Muscle of leg (tissue), 11 donors: Measurements from ENCODE around the gene RSL1D1. TPM values are rescaled to one million over a fixed set of nuclear protein-coding genes. Genes with fewer than 3 reads are reported as not detected.

Source experiments
- DNase-seq: peaks from one replicate; pipeline ENCODE4 v3.0.0; 2013
- H3K27ac ChIP-seq: one replicate; pipeline ENCODE4 v1.5.1; 2013; ENCODE audit warnings: mild to moderate bottlenecking, low read length, control low read depth
- H3K27me3 ChIP-seq: one replicate; pipeline ENCODE4 v1.6.1; 2013; ENCODE audit warnings: low read length; ENCODE audit not compliant: control insufficient read depth, insufficient read depth
- H3K36me3 ChIP-seq: one replicate; pipeline ENCODE4 v1.6.1; 2013; ENCODE audit warnings: low read length; ENCODE audit not compliant: control insufficient read depth, insufficient read depth
- H3K4me1 ChIP-seq: one replicate; pipeline ENCODE4 v1.6.1; 2013; ENCODE audit warnings: low read length; ENCODE audit not compliant: control insufficient read depth, insufficient read depth
- H3K4me3 ChIP-seq: one replicate; pipeline ENCODE4 v1.5.1; 2013; ENCODE audit warnings: low read length, control low read depth
- H3K9me3 ChIP-seq: replicated peaks from 2 replicates; pipeline ENCODE4 v1.6.1; 2013; ENCODE audit warnings: low read depth, low read length; ENCODE audit not compliant: control insufficient read depth
- WGBS: methylation state at CpG from one replicate; pipeline ENCODE4 v1.1.5; 2013; ENCODE audit warnings: missing lambda C conversion rate; ENCODE audit not compliant: insufficient coverage; 5-methylcytosine and 5-hydroxymethylcytosine counted together
- polyA plus RNA-seq, 8 donors: library from polyadenylated mRNA; unstranded; fragments of 120-200 nt; gene quantifications; one replicate each; pipeline versions ENCODE4 v1.2.1 to v1.2.3, GENCODE V29; 2013; ENCODE audit warnings: inconsistent platforms in 1 of 8, low replicate concordance in 1 of 8; ENCODE audit not compliant: insufficient read length in 8 of 8, insufficient read depth in 1 of 8
- total RNA-seq: library from RNA; stranded (reverse); fragments of 120-200 nt; gene quantifications from one replicate; pipeline ENCODE4 v1.2.4, GENCODE V29; 2013

RSL1D1 gene
- total and polyA plus RNA-seq, 9 donors: 267 to 375 (median 305) TPM

DNA sequence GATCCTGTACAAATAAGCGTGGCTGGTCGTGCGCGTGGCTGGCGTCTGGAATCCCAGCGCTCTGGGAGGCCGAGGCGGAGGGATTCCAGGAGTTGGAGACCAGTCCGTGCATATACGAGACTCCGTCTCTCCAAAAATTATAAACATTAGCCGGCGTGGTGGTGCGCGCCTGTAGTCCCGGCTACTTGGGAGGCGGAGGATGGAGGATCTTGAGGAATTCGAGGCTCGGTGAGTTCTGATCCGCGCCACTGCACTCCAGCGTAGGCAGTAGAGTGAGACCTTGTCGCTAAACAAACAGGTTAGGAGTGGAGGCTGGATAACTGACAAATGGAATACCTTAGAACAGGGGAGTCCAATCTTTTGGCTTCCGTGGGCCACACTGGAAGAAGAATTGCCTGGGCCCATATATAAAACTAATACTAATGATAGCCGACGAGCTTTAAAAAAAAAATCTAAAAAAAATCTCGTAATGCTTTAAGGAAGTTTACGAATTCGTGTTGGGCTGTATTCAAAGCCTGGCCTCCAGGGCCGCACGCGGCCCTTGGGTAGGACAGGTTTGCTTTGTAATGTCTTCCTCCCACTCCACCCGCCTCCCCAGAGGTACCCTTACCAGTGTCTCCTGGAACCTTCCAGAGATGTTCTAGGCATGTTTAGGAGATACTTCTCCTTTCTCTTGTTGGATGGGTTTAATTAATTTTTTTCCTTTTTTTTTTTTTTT is 909 bp upstream of the RSL1D1 start:
- H3K4me3 ChIP-seq: peak overlapping the region; percentile 98
- H3K27me3 ChIP-seq: no peaks in the 10 kb centered on the region
- H3K9me3 ChIP-seq: no peaks in the 10 kb centered on the region
- H3K36me3 ChIP-seq: peaks cover 19% of the 10 kb centered on the region
- 39% methylated on average over 23 of the region's 33 CpGs for WGBS
- peak overlapping the region; percentile 94 for H3K27ac ChIP-seq
- peaks cover 15% of the 10 kb centered on the region for H3K4me1 ChIP-seq
- no peak for DNase-seq

DNA sequence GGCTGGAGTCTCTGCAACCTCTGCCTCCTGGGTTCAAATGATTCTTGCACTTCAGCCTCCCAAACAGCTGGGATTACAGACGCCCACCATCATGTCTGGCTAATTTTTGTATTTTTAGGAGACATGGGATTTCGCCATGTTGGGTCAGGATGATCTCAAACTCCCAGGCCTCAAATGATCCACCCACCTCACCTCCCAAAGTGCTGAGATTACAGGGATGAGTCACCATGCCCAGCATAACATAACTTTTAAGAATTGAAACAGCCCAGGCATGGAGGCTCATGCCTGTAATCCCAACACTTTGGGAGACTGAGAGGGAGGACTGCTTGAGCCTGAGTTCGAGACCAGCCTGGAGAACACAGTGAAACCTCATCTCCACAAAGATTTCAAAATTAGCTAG is 2.5 kb downstream of the RSL1D1 start:
- Histone ChIP-seq H3K27me3 (no peaks in the 10 kb centered on the region), H3K4me3 (no peak overlapping the region), H3K36me3 (peaks cover 47% of the 10 kb centered on the region), H3K9me3 (no peaks in the 10 kb centered on the region), H3K4me1 (peaks cover 15% of the 10 kb centered on the region), H3K27ac (no peak overlapping the region)
- DNase-seq: no peak
- no CpG with 5 or more reads among the region's 3 CpGs for WGBS

DNA sequence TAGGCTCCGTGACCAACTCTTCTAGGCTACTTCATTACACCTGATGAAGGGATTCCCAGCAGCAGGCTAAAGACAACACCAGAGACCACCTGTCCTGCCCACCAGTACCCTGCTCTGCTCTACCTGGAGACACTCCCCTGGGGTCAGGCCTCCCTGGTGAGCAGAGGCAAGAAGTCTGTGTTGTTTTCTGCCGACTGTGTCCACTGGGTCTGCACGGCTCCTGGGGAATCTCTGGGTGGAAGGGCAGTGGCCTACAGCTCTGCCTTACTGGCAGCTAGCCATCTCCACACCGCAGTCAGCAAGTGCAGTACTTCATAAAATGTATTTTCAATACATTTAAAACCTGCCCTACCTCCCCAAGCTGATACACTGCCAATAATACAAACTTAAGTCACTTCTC is 6.8 kb downstream of the RSL1D1 start:
- peaks cover 82% of the 10 kb centered on the region for H3K36me3 ChIP-seq

DNA sequence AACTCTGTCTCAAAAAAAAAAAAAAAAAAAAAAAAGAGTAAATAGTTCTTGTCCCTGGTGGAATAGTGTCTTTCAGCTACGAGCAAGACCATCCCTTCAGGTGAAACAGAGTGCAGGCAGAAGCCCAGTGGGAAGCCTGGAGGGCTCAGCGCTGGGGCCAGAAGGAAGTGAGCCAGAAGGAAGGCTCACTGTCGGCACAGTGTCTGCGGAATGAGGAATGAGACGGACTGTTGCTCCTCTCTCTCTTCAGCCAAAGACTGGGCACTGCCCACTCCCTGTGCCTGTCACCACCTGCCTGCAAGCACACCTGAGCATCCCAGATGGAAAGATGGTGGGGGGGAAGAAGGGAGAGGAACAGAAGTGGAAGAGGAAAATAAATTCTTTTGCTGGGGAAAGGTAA is 7.5 kb downstream of the RSL1D1 start:
- peaks cover 85% of the 10 kb centered on the region for H3K36me3 ChIP-seq
- no peaks in the 10 kb centered on the region for H3K27me3 ChIP-seq
- DNase-seq: no peak
- H3K9me3 ChIP-seq: no peaks in the 10 kb centered on the region
- H3K4me1 ChIP-seq: no peaks in the 10 kb centered on the region
- no peak overlapping the region for H3K27ac ChIP-seq
- WGBS: 67% methylated on average over 1 of the region's 5 CpGs
- no peak overlapping the region for H3K4me3 ChIP-seq

More for the DNA sequence above, 6.8 kb downstream of the RSL1D1 start:
- Histone ChIP-seq H3K9me3 (no peaks in the 10 kb centered on the region), H3K4me1 (no peaks in the 10 kb centered on the region), H3K27ac (no peak overlapping the region), H3K27me3 (no peaks in the 10 kb centered on the region), H3K4me3 (no peak overlapping the region)
- 83% methylated on average over 1 of the region's 4 CpGs for WGBS
- no peak for DNase-seq

DNA sequence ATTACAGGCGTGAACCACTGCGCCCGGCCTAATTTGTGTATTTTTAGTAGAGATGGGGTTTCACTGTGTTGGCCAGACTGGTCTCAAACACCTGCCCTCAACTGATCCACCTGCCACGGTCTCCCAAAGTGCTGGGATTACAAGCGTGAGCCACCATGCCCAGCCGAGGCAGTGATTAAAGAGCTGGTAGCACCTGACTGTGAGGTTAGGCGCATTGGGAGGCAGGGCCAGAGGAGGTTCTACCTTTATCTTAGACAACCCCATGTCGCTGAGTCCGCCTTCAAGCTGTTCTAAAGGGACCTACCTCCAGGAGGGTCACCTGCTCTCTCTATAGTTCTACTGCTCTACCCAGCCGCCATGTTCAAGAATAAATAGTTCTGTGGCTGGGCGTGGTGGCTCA is 8.1 kb downstream of the RSL1D1 start:
- H3K4me3 ChIP-seq: no peak overlapping the region
- H3K9me3 ChIP-seq: no peaks in the 10 kb centered on the region
- H3K4me1 ChIP-seq: no peaks in the 10 kb centered on the region
- no peaks in the 10 kb centered on the region for H3K27me3 ChIP-seq
- H3K27ac ChIP-seq: no peak overlapping the region
- H3K36me3 ChIP-seq: peaks cover 85% of the 10 kb centered on the region
- 98% methylated on average over 7 of the region's 11 CpGs for WGBS
- DNase-seq: no peak

DNA sequence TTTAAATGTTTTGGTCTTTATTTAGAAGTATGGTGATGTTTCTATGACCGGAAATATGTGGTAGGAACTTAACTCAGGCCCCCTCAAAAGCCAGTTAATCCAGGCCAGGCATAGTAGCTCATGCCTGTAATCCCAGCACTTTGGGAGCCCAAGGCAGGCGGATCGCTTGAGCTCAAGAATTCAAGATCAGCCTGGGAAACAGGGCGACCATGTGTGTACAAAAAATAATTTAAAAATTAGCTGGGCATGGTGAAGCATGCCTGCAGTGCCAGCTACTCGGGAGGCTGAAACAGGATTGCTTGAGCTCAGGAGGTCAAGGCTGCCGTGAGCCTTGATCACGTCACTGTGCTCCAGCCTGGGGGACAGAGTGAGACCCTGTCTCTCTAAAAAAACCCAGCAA is 10.3 kb downstream of the RSL1D1 start:
- Histone ChIP-seq H3K27ac (no peak overlapping the region), H3K4me1 (no peaks in the 10 kb centered on the region), H3K4me3 (no peak overlapping the region), H3K9me3 (no peaks in the 10 kb centered on the region), H3K36me3 (peaks cover 87% of the 10 kb centered on the region), H3K27me3 (no peaks in the 10 kb centered on the region)
- no peak for DNase-seq
- WGBS: 98% methylated on average over 4 of the region's 7 CpGs

DNA sequence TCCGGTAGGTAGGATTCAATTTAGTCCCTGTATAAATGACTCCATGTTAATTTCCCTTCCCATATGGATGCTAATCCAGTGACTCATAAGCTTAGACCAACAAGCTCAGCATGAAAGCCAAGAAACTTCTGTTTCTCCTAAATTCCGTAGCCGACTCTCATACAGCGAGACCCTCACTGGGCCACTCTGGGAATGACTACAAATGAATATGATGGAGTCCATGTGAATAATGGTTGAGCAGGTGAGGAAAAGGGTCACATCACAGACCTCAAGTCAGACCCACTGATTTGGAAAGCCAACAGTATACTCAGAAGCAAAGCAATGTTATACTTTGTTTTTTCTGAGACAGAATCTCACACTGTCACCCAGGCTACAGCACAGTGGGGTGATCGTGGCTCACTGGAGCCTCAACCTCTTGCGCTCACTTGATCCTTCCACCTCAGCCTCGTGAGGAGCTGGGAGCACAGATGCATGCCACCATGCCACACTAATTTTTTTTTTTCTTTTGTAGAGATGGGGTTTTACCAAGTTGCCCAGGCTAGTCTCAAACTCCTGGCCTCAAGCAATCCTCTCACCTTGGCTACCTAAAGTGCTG is 14.6 kb downstream of the RSL1D1 start:
- H3K27ac ChIP-seq: no peak overlapping the region
- no peaks in the 10 kb centered on the region for H3K9me3 ChIP-seq
- no CpG with 5 or more reads among the region's 7 CpGs for WGBS
- DNase-seq: no peak
- H3K4me1 ChIP-seq: no peaks in the 10 kb centered on the region
- peaks cover 51% of the 10 kb centered on the region for H3K36me3 ChIP-seq
- H3K27me3 ChIP-seq: no peaks in the 10 kb centered on the region
- no peak overlapping the region for H3K4me3 ChIP-seq

DNA sequence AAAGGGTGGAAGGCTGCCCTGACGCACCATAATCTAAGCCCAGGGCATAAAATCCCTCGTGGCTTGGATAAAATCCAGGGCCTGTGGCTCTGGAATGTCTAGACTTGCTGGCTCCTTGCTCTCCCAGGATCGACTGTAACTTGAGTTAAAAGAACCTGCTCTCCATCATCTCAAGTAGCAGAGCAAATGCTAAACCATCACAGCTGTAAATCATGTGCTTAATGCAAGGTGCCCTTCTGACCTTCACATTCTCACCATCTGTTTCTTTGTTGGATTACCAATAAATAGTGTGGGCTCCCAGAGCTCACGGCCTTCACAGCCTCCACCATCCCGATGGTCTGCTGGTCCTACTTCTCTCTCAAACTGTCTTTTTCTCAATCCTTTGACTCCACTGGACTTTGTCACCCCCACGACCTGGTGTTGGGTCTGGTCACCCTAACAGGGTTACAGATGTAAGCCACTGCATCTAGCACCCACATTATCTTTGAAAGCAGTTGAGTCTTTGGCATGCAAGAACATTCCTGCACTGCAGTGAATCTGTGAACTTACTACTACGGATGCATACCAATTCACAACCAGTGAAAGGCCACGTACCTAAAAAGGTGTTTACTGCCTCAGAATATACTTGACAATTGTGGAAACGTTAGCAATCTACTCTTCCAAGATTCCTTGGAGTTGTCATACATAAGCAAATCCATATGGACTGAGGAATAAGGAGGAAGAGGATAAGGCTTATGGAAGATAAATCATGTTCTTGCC is 15.3 kb downstream of the RSL1D1 start:
- H3K27ac ChIP-seq: no peak overlapping the region
- no peaks in the 10 kb centered on the region for H3K4me1 ChIP-seq
- H3K36me3 ChIP-seq: peaks cover 44% of the 10 kb centered on the region
- WGBS: 21% methylated on average over 6 of the region's 9 CpGs
- no peaks in the 10 kb centered on the region for H3K27me3 ChIP-seq
- H3K4me3 ChIP-seq: no peak overlapping the region
- DNase-seq: no peak
- no peaks in the 10 kb centered on the region for H3K9me3 ChIP-seq

DNA sequence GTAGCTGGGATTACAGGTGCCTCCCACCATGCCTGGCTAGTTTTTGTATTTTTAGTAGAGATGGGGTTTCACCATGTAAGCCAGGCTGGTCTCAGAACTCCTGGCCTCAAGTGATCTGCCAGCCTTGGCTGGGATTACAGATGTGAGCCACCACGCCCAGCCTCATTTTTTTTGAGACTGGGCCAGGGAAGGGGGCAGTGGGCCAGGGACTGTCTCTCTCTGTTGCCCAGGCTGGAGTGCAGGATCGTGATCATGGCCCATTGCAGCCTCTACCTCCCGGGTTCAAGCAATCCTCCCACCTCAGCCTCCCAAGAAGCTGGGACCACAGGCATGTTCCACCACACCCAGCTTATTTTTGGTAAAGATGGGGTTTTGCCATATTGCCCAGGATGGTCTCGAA is 16.0 kb downstream of the RSL1D1 start:
- no peak overlapping the region for H3K4me3 ChIP-seq
- H3K9me3 ChIP-seq: no peaks in the 10 kb centered on the region
- H3K27ac ChIP-seq: no peak overlapping the region
- WGBS: 64% methylated on average over 1 of the region's 4 CpGs
- no peaks in the 10 kb centered on the region for H3K4me1 ChIP-seq
- DNase-seq: no peak
- H3K36me3 ChIP-seq: peaks cover 37% of the 10 kb centered on the region
- H3K27me3 ChIP-seq: no peaks in the 10 kb centered on the region

DNA sequence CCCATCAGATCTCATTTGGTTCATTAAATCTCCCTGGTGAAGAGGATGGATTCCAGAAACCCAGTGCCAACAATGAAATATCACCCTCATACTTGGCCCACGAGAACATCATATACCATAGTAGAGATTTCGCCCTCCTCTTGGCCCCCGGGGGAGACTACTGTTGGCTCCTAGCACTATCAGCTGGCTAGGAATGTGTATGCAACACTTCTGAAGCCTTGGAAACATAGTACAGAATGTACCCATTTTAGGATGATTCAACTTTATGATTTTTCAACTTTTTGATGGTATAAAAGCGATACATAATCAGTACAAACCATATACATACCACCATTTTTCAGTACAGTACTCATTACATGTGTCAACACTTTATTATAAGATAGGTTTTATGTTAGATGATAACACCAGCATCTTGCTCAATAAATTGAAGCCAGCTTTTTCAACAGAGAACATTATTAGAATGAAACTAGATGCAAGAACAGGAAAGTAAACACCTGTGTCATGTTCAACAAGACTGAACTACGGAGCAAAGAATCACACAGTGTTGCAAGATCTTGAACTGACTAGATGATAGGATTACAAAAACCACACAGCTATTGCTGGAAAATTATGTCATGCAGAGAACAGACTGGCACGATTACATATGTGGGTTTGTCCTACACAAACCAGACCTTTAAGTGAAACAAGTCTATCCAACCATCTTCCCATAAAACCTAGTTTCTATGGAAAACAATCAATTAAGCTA is 17.2 kb downstream of the RSL1D1 start:
- Histone ChIP-seq H3K27ac (no peak overlapping the region), H3K4me3 (no peak overlapping the region), H3K9me3 (no peaks in the 10 kb centered on the region), H3K36me3 (peaks cover 25% of the 10 kb centered on the region), H3K4me1 (no peaks in the 10 kb centered on the region), H3K27me3 (no peaks in the 10 kb centered on the region)
- DNase-seq: no peak
- WGBS: no CpG with 5 or more reads among the region's 6 CpGs
